ENCODE measurements around the gene CACNA1G.

Gene CACNA1G

DNA sequence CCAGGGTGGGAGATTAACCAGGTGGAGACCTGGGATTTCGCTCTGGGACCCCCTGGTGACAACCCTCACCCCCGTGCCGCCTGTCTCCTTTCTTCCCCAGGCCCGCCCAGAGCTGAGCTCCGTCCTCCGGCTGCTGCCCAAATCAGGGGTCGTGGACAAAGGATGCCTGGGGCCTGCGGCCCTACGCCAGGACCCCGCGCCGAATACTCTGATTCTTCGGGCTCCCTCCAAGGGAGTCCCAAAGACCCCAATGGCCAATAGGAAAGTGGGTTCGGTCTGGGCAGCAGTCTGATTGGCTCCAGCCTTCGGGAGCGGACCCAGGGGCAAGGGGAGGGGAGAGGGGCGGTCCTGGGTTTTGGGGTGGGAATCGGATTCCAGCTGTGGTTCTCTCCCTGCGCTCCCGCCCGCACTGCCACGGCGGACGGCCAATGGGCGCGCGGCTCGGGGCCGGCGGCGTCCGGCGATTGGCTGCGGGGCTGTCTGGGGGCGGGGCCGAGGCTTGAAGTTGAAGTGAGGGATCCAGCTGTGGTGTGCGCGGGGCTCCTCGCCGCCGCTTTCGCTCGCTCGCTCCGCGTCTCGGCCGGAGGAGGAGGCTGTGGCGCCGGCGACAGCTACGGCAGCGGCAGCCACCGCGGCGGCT, at the start of gene CACNA1G:
CACNA1G (plus strand) TSS at position 531 of the 640 bp plus-strand sequence. CDS start 745 bp downstream, outside the sequence.
- peak; percentile 84 for DNase-seq

DNA sequence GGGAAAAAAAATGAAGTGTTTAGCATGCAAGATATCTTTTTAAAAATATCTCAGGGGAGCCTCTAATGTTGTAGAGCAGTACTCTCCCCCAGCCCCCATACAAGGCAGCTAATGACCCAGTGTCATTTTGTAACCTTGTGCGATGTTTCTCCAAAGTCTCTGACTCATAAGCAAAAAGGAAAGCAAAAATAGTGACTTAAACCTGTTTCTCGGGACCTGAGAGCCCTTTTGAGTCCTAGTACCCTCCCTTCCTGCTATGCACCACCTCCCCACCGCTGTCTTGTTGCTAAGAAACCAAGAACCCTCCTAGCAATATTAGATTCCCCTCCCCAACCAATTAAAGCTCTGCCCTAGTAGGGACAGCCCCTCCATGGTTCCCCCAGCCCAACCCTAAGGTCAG, 49.5 kb upstream of the CACNA1G start:
- peak; percentile 25 for DNase-seq

DNA sequence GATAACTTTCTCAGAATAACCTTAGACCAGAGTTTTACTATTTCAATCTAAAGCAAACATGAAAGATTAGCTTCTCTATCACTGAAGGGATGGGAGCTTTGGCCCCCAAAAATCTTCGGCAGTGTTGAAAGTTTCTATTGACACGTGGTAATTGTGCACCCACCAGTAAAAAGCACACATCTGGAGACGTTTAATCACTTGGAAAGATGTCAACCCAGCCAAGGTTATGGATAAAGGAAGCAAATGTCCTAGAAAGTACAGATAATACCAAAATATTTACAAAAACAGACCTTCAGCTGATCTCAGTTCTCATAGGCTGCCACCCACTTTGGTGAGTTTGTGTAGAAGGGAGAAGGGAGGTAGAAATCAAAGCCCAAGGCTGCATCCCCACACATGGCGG, 47.0 kb upstream of the CACNA1G start:
- DNase-seq: no peak

DNA sequence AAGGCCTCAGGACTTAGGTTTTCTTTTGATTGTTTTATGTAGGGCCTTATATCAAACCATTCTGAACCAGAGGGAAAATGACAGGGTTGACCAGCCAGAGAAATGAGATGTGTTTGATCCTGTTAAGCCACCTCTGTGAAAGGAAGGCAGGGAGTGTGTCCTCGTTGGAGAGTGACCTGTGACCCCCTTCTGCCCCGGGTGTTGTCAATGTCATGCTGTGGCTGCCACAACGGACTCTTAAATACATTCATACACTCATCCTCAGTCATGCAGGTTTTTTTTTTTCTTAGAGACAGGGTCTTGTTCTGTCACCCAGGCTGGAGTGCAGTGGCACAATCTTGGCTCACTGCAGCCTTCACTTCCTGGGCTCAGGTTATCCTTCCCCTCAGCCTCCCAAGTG, 46.1 kb upstream of the CACNA1G start:
- no peak for DNase-seq

DNA sequence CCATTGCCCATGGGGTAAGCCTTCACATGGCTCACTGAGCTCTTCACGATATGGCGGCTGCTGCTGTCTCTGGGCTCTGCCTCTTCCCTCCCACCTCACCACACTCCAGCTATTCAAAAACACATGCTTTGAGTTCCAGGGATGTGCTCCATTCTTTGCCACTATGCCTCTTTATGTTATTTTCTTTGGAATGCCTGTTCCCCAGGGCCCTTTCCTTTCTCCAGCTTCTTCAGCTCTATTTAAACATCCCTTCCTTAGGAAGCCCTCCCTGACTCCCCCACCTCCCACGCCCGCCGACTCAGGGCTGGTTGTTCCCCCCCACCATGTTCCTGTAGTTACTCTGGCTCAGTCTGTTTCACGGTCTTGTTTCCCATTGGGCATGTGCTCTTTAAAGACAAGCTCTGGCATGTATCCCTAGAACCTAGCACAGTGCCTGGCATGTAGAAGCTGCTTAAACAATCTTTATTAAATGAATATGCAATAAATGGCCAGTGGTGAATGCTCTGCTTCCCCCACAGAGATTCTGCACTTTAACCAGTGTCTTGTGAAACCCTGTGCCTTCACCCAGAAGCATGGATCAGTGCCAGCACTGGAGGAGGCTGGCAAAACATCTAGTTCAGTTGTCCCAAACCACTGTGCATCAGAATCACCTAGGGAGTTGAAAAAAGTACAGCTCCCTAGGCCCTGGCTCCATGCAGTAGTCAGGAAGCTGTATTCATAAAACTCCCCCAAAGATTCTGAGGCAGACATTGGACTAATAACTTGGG, 45.4 kb upstream of the CACNA1G start:
- DNase-seq: no peak

GRCh38 chr17:50517011-50517410, 43.5 kb upstream of the CACNA1G start:
- no peak for DNase-seq

- no peak for DNase-seq
Observed at GRCh38 chr17:50517504-50518383, 42.8 kb upstream of the CACNA1G start.

DNA sequence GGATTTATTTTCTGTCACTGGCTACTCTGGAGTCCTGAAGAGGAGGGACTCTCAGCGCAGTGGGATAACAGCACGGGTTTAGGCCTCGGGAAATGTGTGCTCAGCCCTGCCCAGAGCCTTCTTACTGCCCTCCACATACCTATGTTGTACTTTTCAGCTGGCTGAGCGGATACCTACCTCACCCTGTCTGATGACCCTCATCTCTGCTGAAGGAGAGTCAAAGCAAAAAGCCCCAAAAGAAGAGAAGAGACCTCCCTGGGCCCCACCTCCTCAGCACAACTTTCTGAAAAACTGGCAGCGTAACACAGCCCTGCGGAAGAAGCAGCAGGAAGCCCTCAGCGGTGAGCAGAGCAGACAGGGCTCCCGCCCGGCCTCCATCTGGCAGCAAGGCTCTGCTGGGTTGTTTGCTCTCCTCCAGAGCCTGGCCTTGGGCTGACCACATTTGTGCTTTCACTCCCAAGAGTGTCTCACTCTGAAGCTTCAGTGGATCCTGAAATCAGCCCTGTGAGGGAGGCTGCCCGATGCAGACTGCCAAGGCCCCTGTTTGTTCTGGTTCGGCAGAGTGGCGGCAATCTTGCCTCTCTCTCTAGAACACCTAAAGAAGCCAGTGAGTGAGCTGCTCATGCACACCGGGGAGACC, 42.0 kb upstream of the CACNA1G start:
- DNase-seq: no peak

- no peak for DNase-seq
Observed at GRCh38 chr17:50519141-50519834, 41.2 kb upstream of the CACNA1G start.

GRCh38 chr17:50520483-50520882, 40.0 kb upstream of the CACNA1G start:
- no peak for DNase-seq

DNA sequence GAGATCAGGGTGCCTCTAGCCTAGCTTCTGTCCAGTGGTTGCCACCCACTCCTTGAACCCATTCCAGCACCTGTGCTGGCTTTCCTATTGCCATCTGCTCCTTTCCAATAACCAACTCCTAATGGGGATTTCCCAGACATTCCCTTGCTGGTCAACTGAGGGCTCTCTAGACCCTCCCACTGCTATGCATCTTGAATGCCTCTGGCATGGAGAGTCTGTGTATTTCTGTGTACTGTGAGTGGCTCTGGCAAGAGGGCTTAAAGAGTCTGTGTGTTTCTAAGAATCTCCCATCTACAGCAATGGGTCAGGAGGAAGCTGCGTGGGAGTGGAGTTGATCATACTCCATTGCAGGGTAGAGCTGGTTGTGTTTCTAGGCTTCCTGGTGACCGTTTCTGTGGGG, 39.0 kb upstream of the CACNA1G start:
- DNase-seq: no peak

DNA sequence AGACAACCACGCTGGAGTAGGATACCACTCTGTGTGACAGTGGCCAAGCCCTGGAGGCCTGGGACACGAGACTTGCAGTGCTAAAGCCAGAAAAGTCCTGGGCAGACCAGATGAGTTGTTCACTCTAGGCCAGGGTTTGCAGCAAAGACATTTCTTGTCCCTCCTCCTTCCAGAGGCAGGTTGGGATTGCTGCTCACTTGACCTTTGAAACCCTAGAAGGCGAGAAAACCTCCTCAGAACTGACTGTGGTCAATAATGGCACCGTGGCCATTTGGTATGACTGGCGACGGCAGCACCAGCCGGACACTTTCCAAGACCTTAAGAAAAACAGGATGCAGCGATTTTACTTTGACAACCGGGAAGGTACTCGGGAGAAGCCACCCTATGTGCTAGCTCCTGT, 37.7 kb upstream of the CACNA1G start:
- DNase-seq: no peak

DNA sequence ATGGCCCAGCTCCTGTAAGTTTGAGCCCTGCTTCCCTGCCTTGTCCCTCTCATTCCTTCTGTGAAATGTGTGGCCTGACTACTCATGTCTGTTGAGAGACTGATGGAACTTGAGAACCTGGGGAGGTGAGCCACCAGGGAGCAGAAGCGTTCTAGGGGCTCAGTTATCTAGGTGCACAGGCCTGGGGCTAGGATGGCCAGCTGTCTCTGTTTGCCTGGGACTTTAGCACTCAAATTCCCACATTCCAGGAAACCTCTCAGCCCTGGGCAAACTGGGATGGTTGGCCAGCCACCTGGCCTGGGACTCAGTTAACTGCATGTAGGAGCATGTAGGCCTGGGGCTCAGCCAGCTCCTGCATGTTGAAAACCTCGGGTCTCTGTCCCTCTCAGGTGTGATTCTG, 37.3 kb upstream of the CACNA1G start:
- no peak for DNase-seq

DNA sequence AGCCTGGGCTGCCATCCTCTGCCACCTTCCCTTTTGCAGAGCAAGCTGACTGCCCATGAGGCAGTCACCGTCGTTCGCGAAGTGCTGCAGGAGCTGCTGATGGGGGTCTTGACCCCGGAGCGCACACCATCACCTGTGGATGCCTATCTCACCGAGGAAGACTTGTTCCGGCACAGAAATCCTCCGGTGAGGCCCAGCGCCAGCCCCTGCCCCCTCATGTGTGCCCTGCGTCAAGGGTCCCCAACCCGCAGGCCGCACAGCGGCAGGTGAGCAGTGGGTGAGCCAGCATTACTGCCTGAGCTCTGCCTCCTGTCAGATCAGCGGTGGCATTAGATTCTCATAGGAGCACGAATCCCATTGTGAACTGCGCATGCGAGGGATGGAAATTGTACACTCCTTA, 35.7 kb upstream of the CACNA1G start:
- DNase-seq: no peak

DNA sequence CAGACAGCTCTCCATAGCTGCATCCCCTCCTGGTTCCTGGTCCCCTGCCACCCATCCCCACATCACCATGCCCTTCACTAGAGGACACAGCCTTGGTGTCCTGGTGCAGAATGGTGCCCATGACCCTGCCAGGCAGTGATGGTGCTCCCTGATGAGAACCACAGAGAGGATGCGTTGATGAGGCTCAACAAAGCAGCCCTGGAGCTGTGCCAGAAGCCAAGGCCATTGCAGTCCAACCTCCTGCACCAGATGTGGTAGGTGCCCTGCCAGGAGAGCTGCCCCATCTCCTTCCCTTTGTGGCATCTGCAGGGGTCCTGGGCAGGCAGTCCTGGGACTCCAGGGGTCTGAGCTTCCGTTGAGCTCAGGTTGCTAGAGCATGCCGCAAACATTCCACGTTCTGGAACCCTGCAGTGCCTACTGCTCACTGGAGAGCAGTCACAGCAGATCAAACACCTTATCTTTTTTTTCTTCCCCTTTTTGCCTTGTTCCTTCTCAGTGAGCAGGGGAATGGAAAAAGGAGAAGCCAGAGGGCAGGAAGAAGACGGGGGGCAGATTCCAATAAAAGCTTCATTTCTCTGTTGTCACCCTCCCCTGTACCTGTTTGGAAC, 33.3 kb upstream of the CACNA1G start:
- no peak for DNase-seq

DNA sequence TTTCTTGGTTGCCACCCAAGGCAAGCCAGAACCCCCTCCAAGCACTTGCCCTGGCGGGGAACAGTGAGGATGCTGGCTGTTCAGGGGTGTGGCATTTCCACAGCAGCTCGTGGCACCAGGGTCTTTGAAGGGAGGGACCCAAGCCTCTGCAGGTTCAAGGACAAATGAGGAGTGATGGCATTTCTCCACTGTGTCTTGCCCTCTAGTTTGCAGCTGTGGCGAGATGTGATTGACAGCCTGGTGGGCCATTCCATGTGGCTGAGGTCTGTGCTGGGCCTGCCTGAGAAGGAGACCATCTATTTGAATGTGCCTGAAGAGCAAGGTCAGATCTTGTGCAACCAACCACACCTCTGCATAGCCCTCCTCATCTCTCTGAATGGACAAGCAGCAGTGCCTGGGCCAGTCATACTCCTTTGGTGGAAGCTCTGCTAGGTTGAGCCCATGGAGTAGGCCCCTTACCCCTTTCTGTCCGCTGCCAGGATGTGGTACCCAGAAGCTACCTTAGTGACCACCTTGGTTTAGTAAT, 32.5 kb upstream of the CACNA1G start:
- no peak for DNase-seq

DNA sequence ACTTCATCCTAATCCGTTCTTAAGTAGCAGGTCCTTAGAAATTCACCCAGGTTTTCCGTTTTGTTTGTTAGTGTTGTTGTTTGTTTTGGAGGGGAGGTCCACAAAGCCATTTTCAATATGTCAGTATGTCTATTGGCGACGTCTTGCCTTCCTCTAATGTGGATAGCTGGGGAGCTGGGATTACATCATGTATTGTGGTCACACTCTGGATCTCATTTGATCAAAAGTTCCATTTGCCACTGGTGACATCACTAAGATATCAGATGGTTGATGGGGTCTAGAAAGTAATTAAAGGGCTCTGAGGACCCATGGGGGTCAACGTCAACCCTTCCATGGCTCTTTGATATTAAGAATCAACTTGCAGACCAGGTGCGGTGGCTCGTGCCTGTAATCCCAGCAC, 30.7 kb upstream of the CACNA1G start:
- no peak for DNase-seq

GRCh38 chr17:50531428-50532025, 29.0 kb upstream of the CACNA1G start:
- no peak for DNase-seq

- no peak for DNase-seq
Observed at GRCh38 chr17:50532452-50533024, 28.0 kb upstream of the CACNA1G start, which contains the start of gene EPN3. TSS of gene EPN3 (plus strand) at chr17:50532735. CDS start at chr17:50536557, 3,822 bp downstream.

- DNase-seq: no peak
Observed at GRCh38 chr17:50533185-50533584, 27.3 kb upstream of the CACNA1G start.

GRCh38 chr17:50533720-50534148, 26.8 kb upstream of the CACNA1G start:
- DNase-seq: peak; percentile 37

Measured in EL (cell line).